Epithelial cell of esophagus (primary cell): ENCODE measurements around the gene PRRT3.
A peak's percentile ranks its signal among the peaks of the same experiment; 100 is the strongest.

Source experiments
- DNase-seq: peaks from one replicate; pipeline ENCODE4 v3.0.0; 2010; ENCODE audit warnings: low read depth
- H3K4me3 ChIP-seq: 2 replicates; pipeline ENCODE4 v1.5.1; 2011; ENCODE audit warnings: mild to moderate bottlenecking, low read length, control low read depth
- TF ChIP-seq, protein P1 (sequence below): IDR thresholded peaks from 2 replicates; pipeline ENCODE4 v1.5.1; 2011; ENCODE audit warnings: low read depth, mild to moderate bottlenecking, low read length, control low read depth, inconsistent platforms; ENCODE audit not compliant: insufficient read depth; ENCODE audit errors: missing control alignments

PRRT3 gene

DNA sequence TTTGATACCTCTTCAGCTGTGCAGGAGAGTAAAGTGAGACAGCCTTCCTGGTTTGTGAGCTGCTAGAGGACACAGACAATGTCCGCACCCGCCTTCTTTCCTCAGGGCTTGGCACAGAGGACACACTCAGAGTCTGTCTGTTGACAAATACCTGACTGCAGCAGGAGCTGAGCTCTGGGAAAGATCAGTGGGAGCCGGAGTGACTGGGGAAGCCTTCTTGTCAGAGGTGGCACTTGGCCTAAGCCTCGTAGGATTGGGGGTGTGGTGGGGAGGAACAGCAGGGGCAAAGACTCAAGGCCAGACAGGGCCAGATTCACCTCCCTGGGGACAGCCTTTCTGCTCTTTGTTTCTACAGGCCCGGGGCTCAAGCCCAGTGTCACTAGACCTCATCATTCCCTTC lies 38.6 kb downstream of the PRRT3 start:
- TF ChIP-seq, protein P1, sequence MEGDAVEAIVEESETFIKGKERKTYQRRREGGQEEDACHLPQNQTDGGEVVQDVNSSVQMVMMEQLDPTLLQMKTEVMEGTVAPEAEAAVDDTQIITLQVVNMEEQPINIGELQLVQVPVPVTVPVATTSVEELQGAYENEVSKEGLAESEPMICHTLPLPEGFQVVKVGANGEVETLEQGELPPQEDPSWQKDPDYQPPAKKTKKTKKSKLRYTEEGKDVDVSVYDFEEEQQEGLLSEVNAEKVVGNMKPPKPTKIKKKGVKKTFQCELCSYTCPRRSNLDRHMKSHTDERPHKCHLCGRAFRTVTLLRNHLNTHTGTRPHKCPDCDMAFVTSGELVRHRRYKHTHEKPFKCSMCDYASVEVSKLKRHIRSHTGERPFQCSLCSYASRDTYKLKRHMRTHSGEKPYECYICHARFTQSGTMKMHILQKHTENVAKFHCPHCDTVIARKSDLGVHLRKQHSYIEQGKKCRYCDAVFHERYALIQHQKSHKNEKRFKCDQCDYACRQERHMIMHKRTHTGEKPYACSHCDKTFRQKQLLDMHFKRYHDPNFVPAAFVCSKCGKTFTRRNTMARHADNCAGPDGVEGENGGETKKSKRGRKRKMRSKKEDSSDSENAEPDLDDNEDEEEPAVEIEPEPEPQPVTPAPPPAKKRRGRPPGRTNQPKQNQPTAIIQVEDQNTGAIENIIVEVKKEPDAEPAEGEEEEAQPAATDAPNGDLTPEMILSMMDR, result no peak
- DNase-seq, result peak; percentile 58
- H3K4me3 ChIP-seq, result no peak overlapping the region

DNA sequence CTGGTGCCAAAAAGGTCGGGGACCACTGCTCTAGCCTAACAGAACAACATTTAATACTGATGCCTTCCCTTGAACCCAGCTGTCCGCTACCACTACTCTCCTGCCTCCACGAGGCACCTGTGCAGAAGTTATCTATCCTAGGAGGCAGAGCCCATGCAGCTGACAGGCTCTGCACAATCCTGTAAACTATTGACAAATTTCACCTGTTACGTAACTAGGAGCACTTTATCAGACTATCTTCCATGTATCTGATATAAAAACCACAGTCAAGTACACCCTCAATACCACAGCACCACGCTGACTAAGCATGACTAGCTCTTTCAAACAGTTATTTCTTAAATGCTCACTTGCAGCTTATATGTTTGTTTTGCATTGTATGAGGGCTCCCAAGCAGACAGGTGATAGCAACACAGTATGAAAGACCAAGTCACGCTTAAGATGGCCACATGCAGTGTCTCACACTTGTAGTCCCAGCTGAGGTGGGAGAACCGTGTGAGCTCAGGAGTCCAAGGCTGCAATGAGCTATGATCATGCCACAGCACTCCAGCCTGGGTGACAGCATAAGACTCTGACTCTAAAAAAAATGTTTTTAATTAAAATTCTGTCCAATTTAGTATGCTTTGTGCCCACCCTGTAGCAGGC lies 39.8 kb downstream of the PRRT3 start:
- H3K4me3 ChIP-seq, result no peak overlapping the region
- peak; percentile 71 for DNase-seq
- TF ChIP-seq, protein P1, result no peak

DNA sequence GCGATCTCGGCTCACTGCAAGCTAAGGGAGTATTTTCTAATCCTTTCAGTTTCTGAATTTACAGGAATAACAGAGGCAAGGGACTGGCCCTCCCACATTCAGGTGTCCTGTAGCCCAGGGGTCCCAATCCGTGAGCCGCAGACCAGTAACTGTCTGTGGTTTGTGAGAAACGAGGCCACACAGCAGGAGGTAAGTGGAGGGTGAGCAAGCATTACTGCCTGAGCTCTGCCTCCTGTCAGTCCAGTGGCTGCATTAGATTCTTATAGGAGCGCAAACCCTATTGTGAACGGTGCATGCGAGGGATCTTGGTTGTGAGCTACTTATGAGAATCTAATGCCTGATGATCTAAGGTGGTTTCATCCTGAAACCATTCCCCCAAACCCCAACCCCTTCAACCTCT lies 40.3 kb downstream of the PRRT3 start:
- TF ChIP-seq, protein P1, result no peak
- no peak overlapping the region for H3K4me3 ChIP-seq
- DNase-seq, result no peak

DNA sequence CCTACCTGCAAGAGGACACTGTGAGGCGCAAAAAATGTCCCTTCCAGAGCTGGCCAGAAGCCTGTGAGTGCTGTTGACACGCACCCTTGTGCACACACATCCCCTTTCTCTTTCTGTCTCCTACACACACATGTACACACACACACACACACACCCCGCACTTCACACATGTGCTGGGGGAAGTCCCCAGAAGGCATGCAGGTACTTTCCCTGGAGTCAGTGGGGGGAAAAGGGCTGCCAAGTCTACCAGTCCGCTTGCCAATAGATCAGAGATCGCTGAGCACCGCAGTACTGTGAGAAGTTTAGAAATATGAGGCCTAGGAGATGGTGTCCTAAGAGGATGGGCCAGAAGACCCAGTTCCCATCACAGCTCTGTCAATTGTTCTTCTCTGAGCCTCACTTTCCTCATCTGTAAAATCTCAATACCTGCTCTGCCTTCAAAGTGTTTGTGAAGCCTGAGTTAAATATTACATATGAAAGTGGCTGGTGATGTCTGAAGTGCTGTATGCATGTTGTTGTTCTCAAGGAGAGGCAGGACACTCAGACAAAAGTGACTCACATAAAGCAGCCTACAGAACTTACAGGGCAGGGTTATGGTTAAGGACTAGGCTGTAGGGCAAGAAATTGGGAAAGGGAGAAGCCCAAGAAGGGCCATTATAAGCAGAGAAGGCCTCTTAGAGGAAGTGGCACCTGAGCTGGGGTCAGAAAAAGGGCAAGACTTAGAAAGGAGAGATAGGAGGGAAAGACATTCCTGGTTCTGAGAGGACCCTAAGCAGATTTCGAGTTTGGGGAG lies 42.8 kb downstream of the PRRT3 start:
- DNase-seq, result no peak
- TF ChIP-seq, protein P1, result no peak
- H3K4me3 ChIP-seq, result no peak overlapping the region

DNA sequence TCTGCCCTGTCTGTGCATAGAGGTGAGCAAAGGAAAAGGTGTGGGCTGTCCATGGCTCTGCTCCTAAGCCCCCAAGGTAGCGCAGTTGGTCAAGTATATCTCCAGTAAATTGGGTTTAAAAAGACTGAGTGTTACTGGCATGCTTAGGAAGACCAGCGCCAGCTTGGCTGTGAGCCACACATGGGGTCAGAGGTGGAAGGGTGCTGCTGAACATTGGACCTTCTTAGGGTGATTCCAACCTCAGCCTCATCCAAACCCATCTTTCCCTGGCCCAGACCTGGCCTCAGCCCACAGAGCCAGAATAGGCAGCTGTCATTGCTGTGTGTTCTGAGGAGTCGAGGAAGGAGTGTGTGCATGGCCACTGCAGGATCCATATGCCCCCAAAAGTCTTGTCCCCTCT lies 43.9 kb downstream of the PRRT3 start:
- no peak overlapping the region for H3K4me3 ChIP-seq
- TF ChIP-seq, protein P1, result no peak
- no peak for DNase-seq

DNA sequence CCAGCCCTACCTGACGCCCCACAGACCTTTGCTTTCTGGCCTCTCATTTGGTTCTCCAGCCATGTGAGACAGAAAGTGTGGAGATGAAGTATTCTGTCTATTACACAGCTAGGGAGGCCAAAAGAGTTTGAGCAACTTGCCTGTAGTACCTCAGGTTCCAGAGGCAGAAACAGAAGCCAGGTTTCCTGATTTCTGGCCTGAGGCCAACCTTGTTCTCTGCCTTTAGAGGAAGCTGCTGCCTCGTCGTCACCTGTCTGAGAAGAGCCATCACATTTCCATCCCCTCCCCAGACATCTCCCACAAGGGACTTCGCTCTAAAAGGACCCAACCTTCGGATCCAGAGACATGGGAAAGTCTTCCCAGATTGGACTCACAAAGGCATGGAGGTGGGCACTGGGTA lies 45.7 kb downstream of the PRRT3 start:
- TF ChIP-seq, protein P1, result no peak
- DNase-seq, result no peak
- no peak overlapping the region for H3K4me3 ChIP-seq
